HG03039 (cell line): Measurements from ENCODE around the gene NEDD8.
"Not testable (repeated sequence)": the region's sequence is repeated elsewhere in the genome, so short reads cannot be mapped to it uniquely, and the experiment has no call there.

ENCODE experiments used
- ATAC-seq: cut with Tn5 transposase; IDR thresholded peaks from one replicate; pipeline ENCODE4 v1.9.1; 2021; ENCODE audit warnings: mild to moderate bottlenecking, moderate library complexity; ENCODE audit not compliant: unreplicated experiment

Gene NEDD8

DNA sequence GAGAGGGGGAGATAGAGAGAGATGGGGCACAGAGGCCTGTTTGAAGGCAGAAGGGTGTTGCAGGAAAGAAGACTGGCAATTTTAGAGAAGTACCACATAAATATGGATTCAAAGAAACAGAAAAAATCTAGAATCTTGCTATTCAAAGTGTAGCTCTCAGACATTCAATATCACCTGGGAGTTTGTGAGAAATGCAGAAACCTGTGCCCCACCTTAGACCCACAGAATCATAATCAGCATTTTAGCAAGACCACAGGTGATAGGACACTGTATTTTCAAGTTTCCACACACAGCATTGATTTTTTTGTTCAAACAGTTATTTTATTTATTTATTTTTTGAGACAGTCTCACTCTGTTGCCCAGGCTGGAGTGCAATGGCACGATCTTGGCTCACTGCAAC is 3.3 kb downstream of the NEDD8 start:
- no peak for ATAC-seq

DNA sequence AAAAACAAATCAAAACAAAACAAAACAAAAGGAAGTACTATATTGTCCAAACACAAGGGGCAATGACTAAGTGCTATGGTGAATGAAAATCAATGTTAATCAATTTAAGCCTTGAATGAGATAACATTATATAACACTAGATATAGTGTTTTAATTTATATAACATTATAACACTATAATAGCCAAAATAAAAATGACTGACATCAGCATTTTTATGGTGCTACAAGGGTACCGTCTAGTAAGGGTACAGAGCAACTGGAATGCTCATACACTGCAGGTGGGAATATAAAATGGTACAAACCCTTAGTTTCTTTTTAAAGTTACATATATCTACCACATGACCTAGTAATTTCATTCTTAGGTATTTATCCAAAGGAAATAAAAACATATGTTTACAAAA is 5.7 kb downstream of the NEDD8 start:
- no peak for ATAC-seq

DNA sequence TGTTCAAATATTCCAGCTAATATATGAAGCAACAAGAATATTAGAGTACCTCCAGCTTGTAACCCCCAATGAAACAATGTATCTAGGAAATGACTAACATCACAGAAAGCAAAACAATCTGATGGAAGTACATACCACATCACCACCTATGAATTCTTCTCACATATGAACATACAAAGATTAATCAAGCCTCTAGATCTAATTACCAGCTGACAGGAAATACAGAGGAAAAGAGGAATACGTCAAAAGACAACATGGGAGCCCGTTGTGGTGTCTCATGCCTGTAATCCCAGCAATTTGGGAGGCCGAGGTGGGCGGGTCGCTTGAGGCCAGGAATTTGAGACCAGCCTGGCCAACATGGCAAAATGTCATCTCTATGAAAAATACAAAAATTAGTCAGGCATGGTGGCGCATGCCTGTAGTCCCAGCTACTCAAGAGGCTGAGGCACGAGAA is 7.5 kb downstream of the NEDD8 start:
- ATAC-seq, result no peak

DNA sequence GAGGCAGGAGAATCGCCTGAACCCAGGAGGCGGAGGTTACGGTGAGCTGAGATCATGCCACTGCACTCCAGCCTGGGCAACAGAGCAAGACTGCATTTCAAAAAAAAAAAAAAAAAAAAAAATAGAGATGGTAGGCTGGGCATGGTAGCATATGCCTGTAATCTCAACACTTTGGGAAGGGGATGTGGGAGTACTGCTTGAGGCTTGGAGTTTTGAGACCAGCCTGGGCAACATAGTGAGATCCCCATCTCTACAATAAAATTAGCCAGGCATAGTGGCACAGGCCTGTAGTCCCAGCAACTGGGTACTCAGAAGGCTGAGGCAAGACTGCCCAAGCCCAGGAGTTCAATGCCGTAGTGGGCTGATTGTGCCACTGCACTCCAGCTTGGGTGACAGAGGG is 9.2 kb downstream of the NEDD8 start:
- not testable (repeated sequence) for ATAC-seq

DNA sequence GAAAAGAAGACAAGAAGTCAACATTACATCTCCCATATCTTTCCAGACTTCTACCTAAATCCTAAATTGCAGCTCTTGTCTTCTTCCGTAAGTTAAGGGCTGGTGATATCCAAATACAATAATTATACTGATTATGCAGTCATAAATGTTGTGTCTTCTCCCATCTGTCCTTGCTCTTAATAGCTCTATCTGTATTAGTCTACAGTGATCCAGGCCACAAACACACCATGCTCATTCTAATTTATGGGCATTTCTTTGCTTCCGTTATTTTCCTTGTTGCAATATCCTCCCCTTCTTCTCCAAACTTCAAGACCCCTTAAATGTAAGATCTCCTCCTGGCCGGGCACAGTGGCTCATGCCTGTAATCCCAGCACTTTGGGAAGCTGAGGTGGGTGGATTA is 12.6 kb downstream of the NEDD8 start:
- no peak for ATAC-seq

DNA sequence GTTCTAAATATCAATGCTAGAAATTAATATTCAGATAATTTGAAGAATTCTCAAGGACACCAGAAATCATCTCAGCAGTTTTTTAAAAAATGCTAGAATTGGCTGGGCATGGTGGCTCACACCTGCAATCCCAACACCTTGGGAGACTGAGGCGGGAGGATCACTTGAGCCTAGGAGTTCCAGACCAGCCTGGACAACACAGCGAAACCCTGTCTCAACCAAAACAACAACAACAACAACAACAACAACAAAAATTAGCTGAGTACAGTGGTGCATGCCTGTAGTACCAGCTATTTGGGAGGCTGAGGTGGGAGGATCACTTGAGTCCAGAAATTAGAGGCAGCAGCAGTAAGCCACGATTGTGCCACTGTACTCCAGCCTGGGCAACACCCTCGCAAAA is 13.1 kb downstream of the NEDD8 start:
- no peak for ATAC-seq

DNA sequence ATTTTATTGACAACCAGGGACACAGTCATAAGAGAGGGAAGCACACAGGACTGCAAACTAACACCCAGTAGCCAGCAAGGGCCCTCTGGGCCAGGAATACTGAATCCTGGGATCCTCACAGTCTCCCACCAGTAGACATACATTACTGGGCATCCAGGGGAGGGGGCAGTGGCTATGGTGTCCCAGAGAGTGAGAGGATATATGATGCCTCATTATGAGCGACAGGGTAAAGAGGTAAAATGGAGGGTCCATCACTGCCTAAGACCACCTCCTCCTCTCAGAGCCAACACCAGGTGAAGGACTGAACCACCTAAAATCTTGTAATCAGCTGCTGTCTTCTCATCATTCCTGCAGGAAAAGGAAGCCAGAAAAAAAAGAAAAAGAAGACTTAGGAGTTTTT is 15.3 kb downstream of the NEDD8 start:
- ATAC-seq, result not testable (repeated sequence)

DNA sequence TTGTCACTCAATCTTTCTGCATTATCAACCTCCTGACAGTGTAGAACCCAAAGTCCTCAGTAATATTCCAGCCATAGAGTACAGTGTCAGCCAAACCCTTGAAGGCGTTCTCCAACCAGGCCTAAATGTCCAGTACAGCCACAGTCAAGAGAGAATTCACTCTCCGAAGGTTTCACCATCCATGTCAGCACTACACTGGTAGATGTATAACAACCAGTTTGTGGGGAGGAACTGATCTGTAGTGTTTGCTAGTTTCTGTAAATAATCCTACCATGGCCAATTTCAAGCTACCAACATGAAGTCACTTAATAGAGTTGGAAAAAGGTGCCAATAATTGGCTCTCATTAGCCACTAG is 15.8 kb downstream of the NEDD8 start:
- no peak for ATAC-seq

DNA sequence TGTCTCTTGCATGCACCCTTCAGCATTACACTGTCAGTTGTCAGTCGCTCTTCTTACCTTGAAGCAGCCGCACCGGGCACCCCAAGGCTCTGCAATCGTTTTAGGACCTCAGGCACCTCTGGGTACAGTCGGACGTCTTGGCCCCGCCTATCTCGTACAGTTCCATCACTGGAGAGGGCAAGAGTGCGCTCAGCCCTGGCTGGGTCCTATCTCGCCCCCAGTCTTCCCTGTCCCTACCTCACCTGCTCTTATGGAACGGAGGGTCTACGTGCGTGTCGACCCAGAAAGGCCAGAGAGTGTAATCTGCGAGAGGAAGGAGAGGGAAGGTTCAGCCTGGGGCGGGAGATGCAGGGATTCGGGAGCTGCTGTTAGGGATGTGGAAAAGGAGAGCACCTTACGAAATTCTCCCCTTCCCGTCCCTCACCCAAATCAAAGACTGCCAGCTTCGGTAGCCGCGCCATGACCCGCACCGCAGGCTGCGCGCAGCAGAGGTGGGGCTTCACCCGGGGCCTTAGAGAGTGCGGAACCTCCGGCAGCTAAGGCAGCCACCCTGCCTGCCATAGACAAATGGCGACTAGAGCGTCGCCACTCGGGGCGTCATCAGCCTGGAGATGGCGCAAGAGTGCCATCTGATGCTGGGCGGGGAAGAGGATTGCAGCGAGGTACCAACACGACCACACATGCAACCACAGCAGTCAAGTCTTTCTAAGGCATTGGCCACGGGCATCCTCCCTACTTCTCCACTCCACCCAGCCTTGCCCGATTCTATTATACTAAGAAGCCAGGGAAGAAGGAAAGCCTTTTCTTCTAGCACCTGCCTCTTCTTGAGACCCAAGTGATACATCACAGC is 16.4 kb downstream of the NEDD8 start, which contains the start of gene MDP1:
MDP1 (minus strand) TSS at position 572 of the 850 bp plus-strand sequence; CDS start at position 461, 111 bp downstream.
- ATAC-seq, result peak; percentile 55

DNA sequence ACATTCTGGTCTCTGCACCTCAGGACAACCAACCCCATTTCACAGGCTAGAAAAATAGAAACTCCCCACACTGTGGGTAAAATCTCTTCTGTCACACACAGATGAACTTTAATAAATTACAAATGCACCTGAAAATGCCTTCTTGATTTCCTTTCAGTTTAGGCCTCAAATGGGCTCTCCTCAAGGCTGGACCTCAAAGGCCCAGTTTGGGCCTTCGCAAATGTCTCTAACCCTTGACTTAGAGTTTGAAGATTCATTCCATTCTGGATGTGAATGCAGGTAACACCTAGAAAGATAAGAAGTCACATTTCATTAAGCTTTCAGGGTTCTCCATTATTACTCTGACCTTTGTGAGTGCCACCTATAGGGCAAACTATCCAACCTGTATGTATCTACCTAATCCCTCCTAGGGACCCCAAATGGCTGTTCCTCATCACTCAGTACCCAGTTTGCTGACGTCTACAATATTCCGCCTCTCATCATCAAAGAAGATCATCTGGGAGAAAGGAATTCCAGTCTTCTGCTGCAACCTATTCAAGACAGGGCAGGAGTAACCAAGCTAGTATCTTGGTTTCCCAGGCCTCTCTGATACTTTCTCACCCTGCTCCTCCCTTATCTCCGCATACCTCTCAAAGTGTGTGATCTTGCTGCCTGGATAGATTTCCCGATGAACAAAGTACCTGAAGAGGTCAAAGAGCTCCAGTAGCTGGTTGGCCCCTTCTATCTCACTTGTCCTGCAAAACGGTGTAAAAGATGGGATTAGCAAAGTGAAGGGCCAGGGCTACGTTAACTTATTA is 18.1 kb downstream of the NEDD8 start:
- no peak for ATAC-seq

DNA sequence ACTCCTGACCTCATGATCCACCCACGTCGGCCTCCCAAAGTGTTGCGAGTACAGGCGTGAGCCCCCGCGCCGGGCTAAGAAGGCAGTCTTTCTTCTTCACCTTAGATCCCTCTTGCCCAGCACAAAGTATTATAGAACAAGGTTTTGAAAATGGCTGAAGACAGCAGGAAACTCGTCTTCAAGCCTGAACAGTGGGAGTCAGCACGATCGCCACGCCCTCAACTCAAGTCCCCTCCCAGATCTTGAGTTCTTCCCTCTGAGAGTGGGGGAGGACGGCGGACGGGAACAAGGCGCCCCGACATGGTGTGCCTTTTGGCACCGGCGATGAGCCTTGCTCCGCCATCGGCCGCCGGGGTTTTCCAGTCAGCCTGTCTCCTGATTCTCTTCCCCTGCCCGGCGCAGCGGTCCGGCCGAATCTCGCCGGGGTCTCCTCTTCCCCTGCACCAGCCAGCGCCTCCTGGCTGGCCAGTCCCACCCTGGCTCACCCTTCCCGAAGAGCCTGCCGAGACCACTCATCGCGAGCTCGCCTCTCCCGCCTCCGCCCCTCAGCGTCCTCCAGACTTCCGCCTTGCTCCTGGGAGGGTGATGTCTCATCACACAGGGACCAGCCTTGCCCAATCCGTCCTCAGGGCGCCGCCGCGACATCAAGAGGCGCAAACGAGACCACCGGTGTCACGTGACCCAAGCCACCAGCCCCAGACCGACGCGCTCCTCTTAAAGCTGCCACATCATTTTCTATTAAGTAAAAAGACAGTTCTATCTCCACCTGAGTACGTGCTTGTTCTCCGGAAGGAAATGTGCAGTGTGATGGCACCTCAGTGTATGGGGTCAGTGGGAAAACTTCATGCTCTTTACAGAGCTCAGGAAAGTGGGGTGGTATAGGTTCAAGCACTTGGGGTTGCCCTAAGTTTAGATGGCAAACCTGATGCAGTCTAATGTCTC is 19.0 kb downstream of the NEDD8 start, which contains the start of gene CHMP4A:
CHMP4A (minus strand) TSS at position 565 of the 942 bp plus-strand sequence; CDS start at position 516, 49 bp downstream.
- ATAC-seq, result peak; percentile 65

DNA sequence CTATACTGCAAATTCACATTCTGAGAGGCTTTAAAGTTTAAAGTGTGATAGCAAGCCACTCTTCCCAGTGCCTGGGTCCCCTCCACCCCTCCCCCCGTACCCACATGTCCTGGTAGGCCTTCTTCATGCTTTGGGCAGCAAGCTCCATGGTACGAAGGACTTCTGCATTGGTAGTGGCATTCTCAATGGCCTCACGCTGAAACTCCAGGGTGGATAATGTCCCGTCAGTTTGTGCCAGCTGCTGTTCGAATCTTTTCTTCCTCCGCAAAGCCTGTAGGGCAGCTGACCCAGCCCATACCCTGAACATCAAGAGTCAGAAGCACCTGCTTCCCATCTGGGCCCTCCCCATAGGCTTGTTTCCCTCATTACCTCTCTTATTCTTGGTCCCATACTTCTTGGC is 20.9 kb downstream of the NEDD8 start:
- no peak for ATAC-seq

DNA sequence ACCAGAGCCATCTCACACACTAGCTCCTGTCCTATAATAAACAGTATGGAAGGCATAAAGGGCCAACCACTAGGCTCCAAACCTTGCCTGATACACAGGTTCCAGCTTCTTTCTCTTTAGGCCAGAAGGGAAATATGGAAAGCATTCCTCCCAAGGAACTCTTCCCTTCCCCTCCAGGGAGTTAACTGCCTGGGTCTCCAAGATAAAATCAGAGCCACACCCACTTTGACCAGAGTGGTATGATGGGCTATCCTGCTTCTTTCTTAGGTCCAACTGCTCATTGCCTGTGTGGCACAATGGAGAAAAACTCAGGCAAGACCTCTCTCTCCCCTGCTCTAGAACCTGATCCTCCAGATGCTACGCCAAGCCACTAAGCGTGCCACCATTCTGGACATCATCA is 24.5 kb downstream of the NEDD8 start:
- no peak for ATAC-seq

DNA sequence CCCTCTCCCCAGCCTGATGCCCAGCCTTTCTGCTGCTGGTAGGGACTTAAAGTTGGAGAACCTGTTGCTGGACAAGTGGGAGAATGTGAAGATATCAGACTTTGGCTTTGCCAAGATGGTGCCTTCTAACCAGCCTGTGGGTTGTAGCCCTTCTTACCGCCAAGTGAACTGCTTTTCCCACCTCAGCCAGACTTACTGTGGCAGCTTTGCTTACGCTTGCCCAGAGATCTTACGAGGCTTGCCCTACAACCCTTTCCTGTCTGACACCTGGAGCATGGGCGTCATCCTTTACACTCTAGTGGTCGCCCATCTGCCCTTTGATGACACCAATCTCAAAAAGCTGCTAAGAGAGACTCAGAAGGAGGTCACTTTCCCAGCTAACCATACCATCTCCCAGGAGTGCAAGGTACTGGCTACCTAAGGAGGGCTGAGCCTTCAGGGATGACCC is 25.0 kb downstream of the NEDD8 start:
- ATAC-seq, result no peak

DNA sequence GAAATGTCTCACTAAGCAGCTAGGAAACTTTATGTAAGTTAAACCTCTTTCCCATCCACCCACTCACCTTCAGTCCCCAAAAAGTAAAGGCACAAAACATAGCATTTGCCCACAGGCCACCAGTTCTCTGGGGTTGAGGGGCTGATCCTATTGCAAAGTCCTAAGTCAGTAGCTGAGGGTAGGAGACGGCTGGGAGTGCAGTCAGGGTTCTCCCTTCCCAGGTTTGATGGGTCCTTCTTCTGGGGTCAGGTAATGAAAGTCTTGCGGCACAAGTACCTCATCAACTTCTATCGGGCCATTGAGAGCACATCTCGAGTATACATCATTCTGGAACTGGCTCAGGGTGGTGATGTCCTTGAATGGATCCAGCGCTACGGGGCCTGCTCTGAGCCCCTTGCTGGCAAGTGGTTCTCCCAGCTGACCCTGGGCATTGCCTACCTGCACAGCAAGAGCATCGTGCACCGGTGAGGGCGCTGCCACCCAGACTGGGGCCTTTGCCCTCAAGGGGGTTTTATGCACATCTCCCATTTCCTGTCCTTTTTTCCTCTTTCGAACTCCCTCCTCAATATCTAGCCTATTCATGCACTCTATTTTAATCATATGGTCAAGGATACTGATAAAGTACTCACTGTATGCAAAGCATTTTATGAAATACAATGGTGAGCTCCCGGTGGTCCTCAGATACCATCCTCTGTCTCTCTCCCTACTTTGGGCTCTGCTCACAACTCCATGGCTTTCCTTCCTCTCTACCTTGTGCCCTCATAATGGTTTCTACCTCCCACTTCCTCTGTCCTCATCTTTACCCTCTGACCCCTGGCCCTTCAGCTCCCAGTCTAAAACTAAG is 25.7 kb downstream of the NEDD8 start:
- ATAC-seq, result no peak

DNA sequence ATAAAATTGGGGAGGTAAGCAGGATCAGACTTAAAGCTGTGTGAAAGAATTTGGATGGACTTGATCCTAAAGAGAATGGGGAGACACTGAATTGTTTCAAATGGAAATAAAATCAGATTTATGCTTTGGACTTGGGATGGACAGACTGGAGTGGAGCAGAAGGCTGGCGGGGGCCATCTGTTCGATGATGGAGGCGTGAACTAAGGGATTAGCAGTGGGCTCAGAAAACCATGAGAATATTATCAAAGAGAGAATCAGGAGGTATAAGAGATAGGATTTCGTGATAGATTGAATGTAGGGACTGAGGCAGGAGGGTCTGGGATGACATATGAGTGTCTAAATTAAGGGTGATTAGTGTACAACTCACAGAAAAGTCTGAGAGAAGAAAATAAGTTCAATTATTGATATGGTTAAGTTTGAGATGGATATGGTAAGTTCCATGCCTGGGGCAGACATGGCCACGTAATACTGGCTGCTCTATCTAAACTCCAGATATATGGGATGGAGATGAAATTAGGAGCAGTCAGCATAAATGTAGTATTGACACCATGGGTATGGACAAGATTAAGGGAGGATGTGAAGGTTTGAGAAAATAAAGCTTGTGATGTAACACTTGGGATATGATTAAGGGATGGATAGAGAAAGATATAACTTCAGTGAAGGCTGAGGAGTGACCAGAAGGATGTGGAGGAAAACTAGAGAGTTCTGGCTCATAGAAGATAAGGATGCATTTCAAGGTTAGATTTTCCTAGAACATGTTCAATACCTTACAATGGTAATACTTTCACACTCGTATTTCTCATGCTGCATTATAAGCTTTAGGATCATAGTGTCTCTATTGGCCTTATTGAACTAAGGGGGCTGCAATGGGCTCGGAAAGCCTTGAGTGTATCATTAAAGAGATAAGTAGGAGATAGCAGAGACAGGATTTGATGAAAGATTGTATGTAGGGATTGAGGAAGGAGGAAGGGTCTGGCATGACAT is 27.7 kb downstream of the NEDD8 start:
- ATAC-seq, result no peak

DNA sequence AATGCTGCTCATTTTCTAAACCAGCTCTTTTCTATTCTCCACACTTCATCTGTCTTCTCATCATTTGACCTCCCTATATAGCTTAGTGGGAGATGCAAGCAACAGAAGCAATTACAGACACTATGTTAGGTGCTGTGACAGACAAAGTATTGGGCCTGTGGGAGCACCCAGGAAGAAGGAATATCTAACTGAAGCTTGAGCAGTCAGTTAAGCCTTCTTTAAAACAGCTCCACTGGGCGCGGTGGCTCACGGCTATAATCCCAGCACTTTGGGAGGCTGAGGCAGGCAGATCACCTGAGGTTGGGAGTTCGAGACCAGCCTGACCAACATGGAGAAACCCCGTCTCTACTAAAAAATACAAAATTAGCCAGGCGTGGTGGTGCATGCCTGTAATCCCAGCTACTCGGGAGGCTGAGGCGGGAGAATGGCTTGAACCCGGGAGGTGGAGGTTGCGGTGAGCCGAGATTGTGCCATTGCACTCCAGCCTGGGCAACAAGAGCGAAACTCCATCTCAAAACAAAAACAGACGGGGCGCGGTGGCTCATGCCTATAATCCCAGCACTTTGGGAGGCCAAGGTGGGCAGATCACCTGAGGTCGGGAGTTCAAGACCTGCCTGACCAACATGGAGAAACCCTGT is 28.8 kb downstream of the NEDD8 start:
- not testable (repeated sequence) for ATAC-seq

DNA sequence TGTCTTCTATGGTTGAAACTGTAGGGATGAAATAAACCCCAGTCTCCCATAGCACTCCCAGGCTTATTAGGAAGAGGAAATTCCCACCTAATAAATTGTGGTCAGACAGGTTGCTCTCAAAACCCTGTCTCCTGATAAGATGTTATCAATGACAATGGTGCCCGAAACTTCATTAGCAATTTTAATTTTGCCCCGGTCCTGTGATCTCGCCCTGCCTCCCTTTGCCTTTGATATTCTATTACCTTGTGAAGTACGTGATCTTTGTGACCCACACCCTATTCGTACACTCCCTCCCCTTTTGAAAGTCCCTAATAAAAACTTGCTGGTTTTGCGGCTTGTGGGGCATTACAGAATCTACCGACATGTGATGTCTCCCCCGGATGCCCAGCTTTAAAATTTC is 29.6 kb downstream of the NEDD8 start:
- not testable (repeated sequence) for ATAC-seq
